H9 (cell line): Measurements from ENCODE around the gene NDUFA1. TPM values are rescaled to one million over a fixed set of nuclear protein-coding genes. Genes with fewer than 3 reads are reported as not detected.

Experiments
- DNase-seq: peaks from one replicate; pipeline ENCODE4 v3.0.0-alpha.2; 2017
- H2AFZ ChIP-seq: one replicate; pipeline ENCODE4 v1.6.1; 2013; ENCODE audit warnings: mild to moderate bottlenecking, low read length, control low read depth, moderate library complexity
- H2AK5ac ChIP-seq: 2 replicates; pipeline ENCODE4 v1.6.1; 2013; ENCODE audit warnings: low read length, control low read depth, mixed read lengths; ENCODE audit not compliant: insufficient read length
- H2BK120ac ChIP-seq: one replicate; pipeline ENCODE4 v1.6.1; 2013; ENCODE audit warnings: low read depth, mild to moderate bottlenecking, low read length, control low read depth, inconsistent platforms; ENCODE audit not compliant: poor library complexity, severe bottlenecking
- H2BK12ac ChIP-seq: 2 replicates; pipeline ENCODE4 v1.6.1; 2013; ENCODE audit warnings: low read length, control low read depth, mixed read lengths, low read depth; ENCODE audit not compliant: insufficient read length
- H2BK15ac ChIP-seq: 2 replicates; pipeline ENCODE4 v1.6.1; 2013; ENCODE audit warnings: low read depth, low read length, control low read depth
- H2BK20ac ChIP-seq: one replicate; pipeline ENCODE4 v1.6.1; 2013; ENCODE audit warnings: low read depth, mild to moderate bottlenecking, low read length, control low read depth, inconsistent platforms; ENCODE audit not compliant: poor library complexity, severe bottlenecking
- H2BK5ac ChIP-seq: 2 replicates; pipeline ENCODE4 v1.6.1; 2013; ENCODE audit warnings: low read length, control low read depth, mixed read lengths; ENCODE audit not compliant: insufficient read length
- H3K14ac ChIP-seq: 2 replicates; pipeline ENCODE4 v1.6.1; 2013; ENCODE audit warnings: low read length, control low read depth; ENCODE audit not compliant: insufficient read depth
- H3K18ac ChIP-seq: 2 replicates; pipeline ENCODE4 v1.6.1; 2013; ENCODE audit warnings: low read depth, mild to moderate bottlenecking, mixed read lengths, low read length, control low read depth; ENCODE audit not compliant: insufficient read length
- H3K23ac ChIP-seq: 2 replicates; pipeline ENCODE4 v1.6.1; 2013; ENCODE audit warnings: low read length, control low read depth, mixed read lengths, low read depth; ENCODE audit not compliant: insufficient read length
- H3K23me2 ChIP-seq: 2 replicates; pipeline ENCODE4 v1.6.1; 2013; ENCODE audit warnings: low read depth, mild to moderate bottlenecking, mixed read lengths, low read length, control low read depth; ENCODE audit not compliant: insufficient read length, poor library complexity, severe bottlenecking
- H3K27ac ChIP-seq: 2 replicates; pipeline ENCODE4 v1.5.1; 2013; ENCODE audit warnings: low read length, control low read depth, mixed read lengths, low read depth; ENCODE audit not compliant: insufficient read length
- H3K27me3 ChIP-seq: 2 replicates; pipeline ENCODE4 v1.6.1; 2013; ENCODE audit warnings: low read length, control low read depth, inconsistent platforms; ENCODE audit not compliant: insufficient read depth
- H3K4ac ChIP-seq: 2 replicates; pipeline ENCODE4 v1.6.1; 2013; ENCODE audit warnings: low read depth, mild to moderate bottlenecking, control low read depth, inconsistent platforms, low read length, moderate library complexity
- H3K4me1 ChIP-seq: 2 replicates; pipeline ENCODE4 v1.6.1; 2013; ENCODE audit warnings: low read length, control low read depth, inconsistent platforms; ENCODE audit not compliant: insufficient read depth
- H3K4me2 ChIP-seq: 2 replicates; pipeline ENCODE4 v1.6.1; 2013; ENCODE audit warnings: low read length, control low read depth, mixed read lengths; ENCODE audit not compliant: insufficient read length, insufficient read depth
- H3K56ac ChIP-seq: 2 replicates; pipeline ENCODE4 v1.6.1; 2013; ENCODE audit warnings: low read depth, mild to moderate bottlenecking, mixed read lengths, low read length, control low read depth; ENCODE audit not compliant: insufficient read length
- H3K79me1 ChIP-seq: 2 replicates; pipeline ENCODE4 v1.6.1; 2013; ENCODE audit warnings: low read depth, mild to moderate bottlenecking, moderate library complexity, low read length, control low read depth, inconsistent platforms; ENCODE audit not compliant: insufficient read depth, poor library complexity, severe bottlenecking
- H3K79me2 ChIP-seq: 2 replicates; pipeline ENCODE4 v1.6.1; 2013; ENCODE audit warnings: low read length, control low read depth, inconsistent platforms; ENCODE audit not compliant: insufficient read depth
- H3K9ac ChIP-seq: 2 replicates; pipeline ENCODE4 v1.6.1; 2013; ENCODE audit warnings: low read length, control low read depth, mixed read lengths; ENCODE audit not compliant: insufficient read length; ENCODE audit errors: extremely low read depth
- H3K9me3 ChIP-seq: one replicate; pipeline ENCODE4 v1.6.1; 2013; ENCODE audit warnings: low read depth, low read length, inconsistent platforms; ENCODE audit not compliant: control insufficient read depth
- H3T11ph ChIP-seq: one replicate; pipeline ENCODE4 v1.6.1; 2013; ENCODE audit warnings: mild to moderate bottlenecking, low read length, control low read depth, inconsistent platforms
- H4K20me1 ChIP-seq: one replicate; pipeline ENCODE4 v1.6.1; 2013; ENCODE audit not compliant: control insufficient read depth, insufficient read length, insufficient read depth
- H4K5ac ChIP-seq: 2 replicates; pipeline ENCODE4 v1.6.1; 2013; ENCODE audit warnings: low read depth, mild to moderate bottlenecking, mixed read lengths, low read length, control low read depth; ENCODE audit not compliant: insufficient read length
- H4K8ac ChIP-seq: replicated peaks from 2 replicates; pipeline ENCODE4 v1.6.1; 2013; ENCODE audit warnings: low read length, control low read depth, mixed read lengths, low read depth; ENCODE audit not compliant: insufficient read length
- H4K91ac ChIP-seq: 2 replicates; pipeline ENCODE4 v1.6.1; 2013; ENCODE audit warnings: low read depth, mild to moderate bottlenecking, moderate library complexity, mixed read lengths, low read length, control low read depth; ENCODE audit not compliant: insufficient read length
- H3K27ac Mint-ChIP-seq, 3 experiments: 2 replicates in 2 of 3; 3 replicates in 1 of 3; pipeline ENCODE4 v1.8.0; 2020 to 2021; ENCODE audit warnings: mixed read lengths in 3 of 3, mild to moderate bottlenecking in 1 of 3, moderate library complexity in 1 of 3
- H3K27me3 Mint-ChIP-seq: 2 replicates; pipeline ENCODE4 v1.8.0; 2021; ENCODE audit warnings: low read depth, mild to moderate bottlenecking, moderate library complexity, mixed read lengths
- H3K36me3 Mint-ChIP-seq, 3 experiments: 2 replicates in 2 of 3; 3 replicates in 1 of 3; pipeline ENCODE4 v1.8.0; 2020 to 2021; ENCODE audit warnings: low read depth in 3 of 3, mixed read lengths in 3 of 3; ENCODE audit not compliant: insufficient read depth in 1 of 3
- H3K4me1 Mint-ChIP-seq, 2 experiments: 2 replicates each; pipeline ENCODE4 v1.8.0; 2020; ENCODE audit warnings: mixed read lengths in 2 of 2
- H3K4me3 Mint-ChIP-seq, 2 experiments: 2 replicates in 1 of 2; 3 replicates in 1 of 2; pipeline ENCODE4 v1.8.0; 2020 to 2021; ENCODE audit warnings: mild to moderate bottlenecking in 2 of 2, mixed read lengths in 2 of 2, moderate library complexity in 1 of 2
- H3K9me3 Mint-ChIP-seq, 2 experiments: 2 replicates in 1 of 2; 3 replicates in 1 of 2; pipeline ENCODE4 v1.8.0; 2020; ENCODE audit warnings: mild to moderate bottlenecking in 2 of 2, mixed read lengths in 2 of 2, moderate library complexity in 1 of 2
- CTCF ChIP-seq: fragments of 200-600 bp; sonication (generic); conservative IDR thresholded peaks from 3 replicates; pipeline ENCODE4 v1.8.0; 2021; ENCODE audit warnings: antibody characterized with exemption, mild to moderate bottlenecking
- WGBS: extraction: QIAGEN DNeasy Blood & Tissue Kit; methylation state at CpG from one replicate; pipeline ENCODE4 v1.1.7; 2013; ENCODE audit warnings: missing lambda C conversion rate, low lambda C conversion rate, mixed read lengths; ENCODE audit not compliant: insufficient read length; ENCODE audit errors: extremely low coverage; 5-methylcytosine and 5-hydroxymethylcytosine counted together
- total RNA-seq: library from RNA; stranded (reverse); gene quantifications from 2 replicates; pipeline ENCODE4 v1.2.1, GENCODE V29; 2021

The NDUFA1 gene
- total RNA-seq, 1 experiment from 2014 or later: 69.4 TPM

GRCh38 chrX:119885554-119886428, 14.2 kb downstream of the NDUFA1 start:
- Histone ChIP-seq H2AK5ac (no peak overlapping the region), H4K91ac (no peak overlapping the region), H2BK20ac (no peak overlapping the region), H3K27ac (no peak overlapping the region), H3K23me2 (no peaks in the 10 kb centered on the region), H3K79me2 (no peaks in the 10 kb centered on the region), H2BK5ac (no peak overlapping the region), H3K56ac (no peak overlapping the region), H2BK15ac (no peak overlapping the region), H3K23ac (no peak overlapping the region), H3K79me1 (no peaks in the 10 kb centered on the region), H3T11ph (no peak overlapping the region), H2BK120ac (no peak overlapping the region), H3K4ac (no peak overlapping the region), H4K8ac (no peak overlapping the region), H3K18ac (no peak overlapping the region), H3K27me3 (no peaks in the 10 kb centered on the region), H2AFZ (no peak overlapping the region), H4K20me1 (no peaks in the 10 kb centered on the region), H3K14ac (no peak overlapping the region), H2BK12ac (no peak overlapping the region), H3K4me2 (no peak overlapping the region), H4K5ac (no peak overlapping the region), H3K9me3 (peaks cover 21% of the 10 kb centered on the region), H3K4me1 (no peaks in the 10 kb centered on the region), H3K9ac (no peak overlapping the region)
- H3K4me1 Mint-ChIP-seq: no peaks in the 10 kb centered on the region
- no peak overlapping the region for H3K27ac Mint-ChIP-seq
- no CpG with 5 or more reads among the region's 11 CpGs for WGBS
- H3K4me3 Mint-ChIP-seq: no peak overlapping the region
- TF ChIP-seq CTCF: no peak
- no peak for DNase-seq
- 0 out of 7 replicates have a peak, but pooled peaks cover 0 to 4% (median 0%) of the 10 kb centered on the region in 3 experiments for H3K36me3 Mint-ChIP-seq
- H3K27me3 Mint-ChIP-seq: no peaks in the 10 kb centered on the region; the same call in none of the 2 replicates
- peaks cover 44 to 54% of the 10 kb centered on the region in 2 experiments for H3K9me3 Mint-ChIP-seq
